MCF 10A (cell line): ENCODE measurements around the gene PRTG. TPM values are rescaled to one million over a fixed set of nuclear protein-coding genes. Genes with fewer than 3 reads are reported as not detected.

ENCODE experiments used
- BruUV-seq: library from RNA; stranded (reverse); fragments of 400-500 nt; replicated peaks from 2 replicates; lab custom pipeline; 2021; lab: Mats Ljungman, UMichigan
- CTCF ChIA-PET: fragments of 300-600 bp; sonication (Branson Sonifier 250); formaldehyde crosslinking; extraction: SDS; loops from one replicate; lab custom pipeline; 2021; ENCODE audit warnings: antibody characterized with exemption, inconsistent platforms; lab: Yijun Ruan, JAX
- POLR2A ChIA-PET: fragments of 300-600, 350-650 bp; sonication (Branson Sonifier 250); formaldehyde crosslinking; extraction: SDS; loops from one replicate; lab custom pipeline; 2020; ENCODE audit warnings: antibody characterized with exemption, inconsistent platforms; lab: Yijun Ruan, JAX
- DNase-seq: peaks from one replicate; pipeline ENCODE4 v3.0.0-alpha.2; 2018; ENCODE audit not compliant: unreplicated experiment
- H3K27ac Mint-ChIP-seq: one replicate; pipeline ENCODE4 v1.8.0; 2022; ENCODE audit warnings: mild to moderate bottlenecking, low read depth, mixed read lengths; ENCODE audit not compliant: unreplicated experiment
- H3K27me3 Mint-ChIP-seq: one replicate; pipeline ENCODE4 v1.8.0; 2022; ENCODE audit warnings: mixed read lengths; ENCODE audit not compliant: insufficient read depth, unreplicated experiment
- H3K36me3 Mint-ChIP-seq: one replicate; pipeline ENCODE4 v1.8.0; 2022; ENCODE audit warnings: mild to moderate bottlenecking, moderate library complexity, mixed read lengths; ENCODE audit not compliant: insufficient read depth, unreplicated experiment
- H3K4me1 Mint-ChIP-seq: one replicate; pipeline ENCODE4 v1.8.0; 2022; ENCODE audit warnings: mixed read lengths; ENCODE audit not compliant: insufficient read depth, unreplicated experiment
- H3K4me3 Mint-ChIP-seq: one replicate; pipeline ENCODE4 v1.8.0; 2022; ENCODE audit warnings: mild to moderate bottlenecking, moderate library complexity, mixed read lengths; ENCODE audit not compliant: unreplicated experiment
- H3K9me3 Mint-ChIP-seq: one replicate; pipeline ENCODE4 v1.8.0; 2022; ENCODE audit warnings: mixed read lengths; ENCODE audit not compliant: unreplicated experiment
- CTCF ChIP-seq: fragments of 200-600 bp; IDR thresholded peaks from one replicate; pipeline ENCODE4 v1.8.0; 2022; ENCODE audit warnings: antibody characterized with exemption, mild to moderate bottlenecking; ENCODE audit not compliant: unreplicated experiment
- intact Hi-C: fragments of 100-400 bp; cut with micrococcal nuclease; formaldehyde crosslinking; loops from 2 replicates; pipeline ENCODE4 v1.14.1; 2022
- total RNA-seq: library from RNA; stranded (reverse); gene quantifications from 2 replicates; pipeline ENCODE4 v1.2.3, GENCODE V29; 2022

Gene PRTG
- total RNA-seq, 1 experiment from 2014 or later = 3.5 TPM

DNA sequence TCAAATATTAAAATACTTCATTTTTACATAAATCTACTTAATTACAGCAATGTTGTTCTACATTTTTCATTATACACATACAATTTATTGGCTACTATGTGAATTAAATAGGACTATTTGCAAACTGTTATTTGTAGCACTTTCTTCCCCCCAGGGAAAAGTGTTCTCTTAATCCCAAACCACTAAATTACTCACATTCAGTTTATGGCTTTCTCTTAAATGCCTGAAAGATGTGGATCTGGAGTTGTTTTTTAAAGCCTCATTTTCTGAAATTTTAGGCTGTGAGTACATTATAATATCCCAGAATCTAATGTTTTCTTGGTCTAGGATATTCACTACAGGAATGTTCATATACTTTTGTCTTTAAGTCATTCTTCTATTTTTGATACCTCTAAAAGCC is 32.7 kb downstream of the PRTG start:
- no TSS peak for BruUV-seq
- H3K36me3 Mint-ChIP-seq = peaks cover 11% of the 10 kb centered on the region
- H3K4me1 Mint-ChIP-seq = peaks cover 6% of the 10 kb centered on the region
- POLR2A ChIA-PET = no interaction called here
- no peak overlapping the region for H3K4me3 Mint-ChIP-seq
- no peak for DNase-seq
- H3K27me3 Mint-ChIP-seq = no peaks in the 10 kb centered on the region
- intact Hi-C loops = no loop called here
- TF ChIP-seq CTCF = no peak
- no peak overlapping the region for H3K27ac Mint-ChIP-seq
- H3K9me3 Mint-ChIP-seq = no peaks in the 10 kb centered on the region
- CTCF ChIA-PET = no interaction called here

DNA sequence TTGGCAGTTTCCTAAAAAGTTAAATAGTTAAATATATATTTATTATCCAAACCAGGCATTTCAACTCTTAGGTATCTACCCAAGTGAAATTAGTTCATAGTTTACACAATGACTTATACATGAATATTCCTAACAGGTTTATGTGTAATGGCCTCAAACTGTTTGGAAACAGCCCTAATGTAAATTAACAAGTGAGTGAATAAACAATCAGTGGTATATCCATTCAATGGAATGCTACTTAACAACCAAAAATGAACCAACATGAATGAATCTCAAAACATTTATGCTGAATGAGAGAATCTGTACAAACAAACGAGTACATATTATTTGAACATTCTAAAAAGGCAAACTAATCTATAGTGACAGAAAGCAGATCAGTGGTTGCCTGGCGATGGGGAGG is 33.5 kb downstream of the PRTG start:
- no peaks in the 10 kb centered on the region for H3K27me3 Mint-ChIP-seq
- no peak for TF ChIP-seq CTCF
- DNase-seq = no peak
- BruUV-seq = no TSS peak
- peaks cover 6% of the 10 kb centered on the region for H3K4me1 Mint-ChIP-seq
- ChIA-PET CTCF (no interaction called here), POLR2A (no interaction called here)
- H3K4me3 Mint-ChIP-seq = no peak overlapping the region
- H3K36me3 Mint-ChIP-seq = peaks cover 11% of the 10 kb centered on the region
- no peak overlapping the region for H3K27ac Mint-ChIP-seq
- intact Hi-C loops = no loop called here
- H3K9me3 Mint-ChIP-seq = no peaks in the 10 kb centered on the region

DNA sequence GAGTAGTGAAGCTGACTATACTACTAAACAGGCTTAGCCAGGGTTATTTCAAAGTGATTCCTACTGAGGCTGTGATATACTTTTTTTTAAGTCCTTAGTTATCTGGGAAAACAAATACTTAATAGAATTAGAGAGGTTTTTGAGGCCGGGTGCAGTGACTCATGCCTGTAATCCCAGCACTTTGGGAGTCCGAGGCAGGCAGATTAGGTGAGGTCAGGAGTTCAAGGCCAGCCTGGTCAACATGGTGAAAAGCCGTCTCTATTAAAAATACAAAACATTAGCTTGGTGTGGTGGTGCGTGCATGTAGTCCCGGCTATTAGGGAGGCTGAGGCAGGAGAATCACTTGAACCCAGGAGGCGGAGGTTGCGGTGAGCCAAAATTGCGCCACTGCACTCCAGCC is 34.2 kb downstream of the PRTG start:
- intact Hi-C loops = no loop called here
- no TSS peak for BruUV-seq
- Mint-ChIP-seq H3K4me3 (no peak overlapping the region), H3K36me3 (peaks cover 11% of the 10 kb centered on the region), H3K27ac (no peak overlapping the region), H3K9me3 (no peaks in the 10 kb centered on the region), H3K4me1 (peaks cover 6% of the 10 kb centered on the region), H3K27me3 (no peaks in the 10 kb centered on the region)
- no peak for DNase-seq
- CTCF ChIA-PET = no interaction called here
- no peak for TF ChIP-seq CTCF
- POLR2A ChIA-PET = interaction anchor here (0.8 kb wide), 1 partner anchor 9 kb away, joined by 3 read pairs; no protein-coding TSS in a partner anchor

- TF ChIP-seq CTCF = no peak
- intact Hi-C loops = no loop called here
- CTCF ChIA-PET = interaction anchor here (0.5 kb wide), 1 partner anchor 301 kb away, joined by 3 read pairs; no protein-coding TSS in a partner anchor
- Mint-ChIP-seq H3K4me3 (no peak overlapping the region), H3K9me3 (no peaks in the 10 kb centered on the region), H3K27ac (no peak overlapping the region), H3K36me3 (peaks cover 11% of the 10 kb centered on the region), H3K4me1 (peaks cover 6% of the 10 kb centered on the region), H3K27me3 (no peaks in the 10 kb centered on the region)
- no peak for DNase-seq
- no TSS peak for BruUV-seq
- POLR2A ChIA-PET = no interaction called here
Observed at GRCh38 chr15:55707951-55708350, 35.0 kb downstream of the PRTG start.
